ENCODE measurements around the gene MNT.

Gene MNT

GRCh38 chr17:2398655-2399571, 1.9 kb downstream of the MNT start:
- no peaks in the 10 kb centered on the region for H3K36me3 ChIP-seq (ENCODE audit: control insufficient read depth, insufficient read depth, low read length)
- peaks cover 47% of the 10 kb centered on the region for H3K4me1 ChIP-seq (ENCODE audit: control insufficient read depth, insufficient read depth, low read length)
- H3K4me3 ChIP-seq (ENCODE audit: low read length) = peak overlapping the region; percentile 88
- H3K27me3 ChIP-seq (ENCODE audit: control insufficient read depth, insufficient read depth, low read length) = no peaks in the 10 kb centered on the region
- peak overlapping the region; percentile 98 for H3K9ac ChIP-seq (ENCODE audit: low read length)
- peak overlapping the region; percentile 100 for H3K27ac ChIP-seq (ENCODE audit: low read depth, low read length)

- Histone ChIP-seq H3K4me3 (ENCODE audit: low read length) (peak overlapping the region; percentile 63), H3K9ac (ENCODE audit: low read length) (peak overlapping the region; percentile 71), H3K4me1 (ENCODE audit: control insufficient read depth, insufficient read depth, low read length) (peaks cover 47% of the 10 kb centered on the region)
These were observed 2.7 kb downstream of the MNT start for GRCh38 chr17:2398182-2398581.

GRCh38 chr17:2397247-2398171, 3.4 kb downstream of the MNT start:
- Histone ChIP-seq H3K4me3 (ENCODE audit: low read length) (peak overlapping the region; percentile 63), H3K4me1 (ENCODE audit: control insufficient read depth, insufficient read depth, low read length) (peaks cover 42% of the 10 kb centered on the region), H3K36me3 (ENCODE audit: control insufficient read depth, insufficient read depth, low read length) (no peaks in the 10 kb centered on the region), H3K27ac (ENCODE audit: low read depth, low read length) (peak overlapping the region; percentile 100), H3K9ac (ENCODE audit: low read length) (peak overlapping the region; percentile 71), H3K27me3 (ENCODE audit: control insufficient read depth, insufficient read depth, low read length) (no peaks in the 10 kb centered on the region)

More at GRCh38 chr17:2398182-2398581, 2.7 kb downstream of the MNT start:
- Histone ChIP-seq H3K36me3 (ENCODE audit: control insufficient read depth, insufficient read depth, low read length) (no peaks in the 10 kb centered on the region), H3K27ac (ENCODE audit: low read depth, low read length) (peak overlapping the region; percentile 100), H3K27me3 (ENCODE audit: control insufficient read depth, insufficient read depth, low read length) (no peaks in the 10 kb centered on the region)

GRCh38 chr17:2396568-2397246, 4.2 kb downstream of the MNT start:
- Histone ChIP-seq H3K4me1 (ENCODE audit: control insufficient read depth, insufficient read depth, low read length) (peaks cover 48% of the 10 kb centered on the region), H3K27ac (ENCODE audit: low read depth, low read length) (peak overlapping the region; percentile 100), H3K36me3 (ENCODE audit: control insufficient read depth, insufficient read depth, low read length) (no peaks in the 10 kb centered on the region), H3K9ac (ENCODE audit: low read length) (peak overlapping the region; percentile 61), H3K4me3 (ENCODE audit: low read length) (peak overlapping the region; percentile 63), H3K27me3 (ENCODE audit: control insufficient read depth, insufficient read depth, low read length) (no peaks in the 10 kb centered on the region)

- Histone ChIP-seq H3K9ac (ENCODE audit: low read length) (peak overlapping the region; percentile 56), H3K4me1 (ENCODE audit: control insufficient read depth, insufficient read depth, low read length) (peaks cover 53% of the 10 kb centered on the region), H3K27ac (ENCODE audit: low read depth, low read length) (peak overlapping the region; percentile 100), H3K4me3 (ENCODE audit: low read length) (peak overlapping the region; percentile 63), H3K36me3 (ENCODE audit: control insufficient read depth, insufficient read depth, low read length) (no peaks in the 10 kb centered on the region), H3K27me3 (ENCODE audit: control insufficient read depth, insufficient read depth, low read length) (no peaks in the 10 kb centered on the region)
These were observed 4.7 kb downstream of the MNT start for GRCh38 chr17:2396192-2396567.

- peak overlapping the region; percentile 100 for H3K27ac ChIP-seq (ENCODE audit: low read depth, low read length)
- H3K36me3 ChIP-seq (ENCODE audit: control insufficient read depth, insufficient read depth, low read length) = no peaks in the 10 kb centered on the region
- peak overlapping the region; percentile 3 for H3K9ac ChIP-seq (ENCODE audit: low read length)
- H3K4me3 ChIP-seq (ENCODE audit: low read length) = peak overlapping the region; percentile 63
- no peaks in the 10 kb centered on the region for H3K27me3 ChIP-seq (ENCODE audit: control insufficient read depth, insufficient read depth, low read length)
- H3K4me1 ChIP-seq (ENCODE audit: control insufficient read depth, insufficient read depth, low read length) = peaks cover 58% of the 10 kb centered on the region
These were observed 5.3 kb downstream of the MNT start for GRCh38 chr17:2395258-2396181.

GRCh38 chr17:2394775-2395201, 6.1 kb downstream of the MNT start:
- Histone ChIP-seq H3K36me3 (ENCODE audit: control insufficient read depth, insufficient read depth, low read length) (no peaks in the 10 kb centered on the region), H3K4me3 (ENCODE audit: low read length) (peak overlapping the region; percentile 48), H3K9ac (ENCODE audit: low read length) (no peak overlapping the region), H3K4me1 (ENCODE audit: control insufficient read depth, insufficient read depth, low read length) (peaks cover 61% of the 10 kb centered on the region), H3K27ac (ENCODE audit: low read depth, low read length) (peak overlapping the region; percentile 100), H3K27me3 (ENCODE audit: control insufficient read depth, insufficient read depth, low read length) (no peaks in the 10 kb centered on the region)

- Histone ChIP-seq H3K9ac (ENCODE audit: low read length) (peak overlapping the region; percentile 28), H3K27me3 (ENCODE audit: control insufficient read depth, insufficient read depth, low read length) (no peaks in the 10 kb centered on the region), H3K4me1 (ENCODE audit: control insufficient read depth, insufficient read depth, low read length) (peaks cover 61% of the 10 kb centered on the region), H3K27ac (ENCODE audit: low read depth, low read length) (peak overlapping the region; percentile 100), H3K4me3 (ENCODE audit: low read length) (peak overlapping the region; percentile 48), H3K36me3 (ENCODE audit: control insufficient read depth, insufficient read depth, low read length) (no peaks in the 10 kb centered on the region)
These were observed 6.7 kb downstream of the MNT start for GRCh38 chr17:2393954-2394749.

- peak overlapping the region; percentile 82 for H3K4me3 ChIP-seq (ENCODE audit: low read length)
- peak overlapping the region; percentile 97 for H3K27ac ChIP-seq (ENCODE audit: low read depth, low read length)
- H3K36me3 ChIP-seq (ENCODE audit: control insufficient read depth, insufficient read depth, low read length) = no peaks in the 10 kb centered on the region
- peak overlapping the region; percentile 57 for H3K9ac ChIP-seq (ENCODE audit: low read length)
- H3K27me3 ChIP-seq (ENCODE audit: control insufficient read depth, insufficient read depth, low read length) = no peaks in the 10 kb centered on the region
- peaks cover 58% of the 10 kb centered on the region for H3K4me1 ChIP-seq (ENCODE audit: control insufficient read depth, insufficient read depth, low read length)
These were observed 7.5 kb downstream of the MNT start for GRCh38 chr17:2393174-2393953.

Data from rectal smooth muscle tissue (tissue), 1 donor.